ENCODE data around the gene KRT9.
"Not testable (repeated sequence)": the region's sequence is repeated elsewhere in the genome, so short reads cannot be mapped to it uniquely, and the experiment has no call there.

Gene KRT9

DNA sequence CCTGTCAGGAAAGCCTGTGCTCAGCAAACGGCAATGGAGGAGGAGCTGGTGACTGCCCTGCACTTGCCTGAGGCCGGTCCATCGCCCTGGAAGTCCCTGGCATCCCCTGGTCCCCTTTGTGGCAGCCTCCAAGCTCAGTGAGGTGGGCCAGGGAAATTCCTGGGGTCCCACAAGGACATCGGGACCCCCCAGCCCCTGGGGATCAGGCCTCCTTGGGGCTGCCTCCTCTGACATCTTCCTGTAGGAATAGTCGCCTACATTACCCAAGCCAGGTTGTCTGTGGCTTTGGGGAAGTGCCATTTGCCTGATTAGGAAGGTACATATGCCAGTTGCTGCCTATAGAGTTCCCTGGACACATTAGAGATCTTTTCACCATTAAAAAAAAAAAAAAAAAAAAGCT is 7.1 kb upstream of the KRT9 start:
- DNase-seq (ENCODE audit: low read depth) = no peak

DNA sequence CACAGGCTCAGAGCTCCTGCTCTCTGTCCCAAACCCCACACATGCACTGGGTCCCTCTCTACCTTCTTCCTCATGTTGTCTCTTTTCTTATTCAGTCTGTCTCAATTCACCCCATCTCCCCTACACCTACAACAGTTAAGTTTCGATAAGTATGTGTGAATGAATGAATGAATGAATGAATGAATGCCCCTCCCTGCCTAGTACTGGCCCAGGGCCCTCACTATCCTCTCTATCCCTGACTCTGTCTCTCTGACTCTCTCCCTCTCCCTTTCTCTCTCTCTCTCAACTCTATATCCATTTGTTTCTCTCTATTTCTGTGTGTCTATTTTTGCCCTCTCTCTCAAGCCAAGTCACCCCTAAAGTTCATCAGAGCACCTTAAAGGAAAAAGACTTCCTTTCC is 6.7 kb upstream of the KRT9 start:
- DNase-seq (ENCODE audit: low read depth) = no peak

DNA sequence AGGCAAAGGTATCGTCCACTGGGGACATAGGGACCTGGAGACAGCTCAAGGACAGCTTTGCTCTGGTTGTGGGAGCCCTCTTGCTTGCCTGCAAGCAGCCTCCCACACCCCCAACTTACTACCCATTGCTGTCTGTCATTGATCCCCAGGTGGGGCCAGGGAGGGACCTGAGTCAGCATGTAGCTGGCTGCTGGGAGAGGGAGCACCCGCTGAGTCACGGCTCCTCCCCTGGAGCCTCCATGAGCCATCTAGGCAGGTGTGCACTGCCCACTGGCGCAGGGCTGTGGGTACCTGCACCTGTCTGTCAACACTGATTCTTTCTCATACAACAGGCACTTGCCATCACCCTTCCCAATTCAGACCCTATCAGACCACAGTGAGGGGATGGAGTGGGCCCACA is 4.9 kb upstream of the KRT9 start:
- DNase-seq (ENCODE audit: low read depth) = not testable (repeated sequence)

DNA sequence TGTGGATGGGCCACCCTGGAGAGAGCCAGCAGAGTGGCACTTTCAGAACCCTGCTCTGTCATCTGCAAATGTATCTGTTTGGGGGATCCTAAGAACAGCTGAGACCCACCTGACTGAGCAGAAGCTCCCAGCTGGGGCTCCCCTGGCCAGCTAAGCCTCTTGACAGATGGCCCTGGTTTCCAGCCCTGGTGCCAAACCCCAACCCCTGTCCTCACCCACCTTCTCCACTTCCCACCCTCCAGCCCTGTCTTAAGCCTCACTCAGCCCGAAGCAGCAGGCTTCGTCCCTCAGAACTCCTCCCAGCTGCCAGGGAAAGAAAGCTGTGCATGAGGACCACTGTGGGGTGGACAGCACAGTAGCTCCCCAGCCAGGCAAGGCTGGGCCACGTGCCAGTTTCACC is 3.5 kb upstream of the KRT9 start:
- no peak for DNase-seq (ENCODE audit: low read depth)

DNA sequence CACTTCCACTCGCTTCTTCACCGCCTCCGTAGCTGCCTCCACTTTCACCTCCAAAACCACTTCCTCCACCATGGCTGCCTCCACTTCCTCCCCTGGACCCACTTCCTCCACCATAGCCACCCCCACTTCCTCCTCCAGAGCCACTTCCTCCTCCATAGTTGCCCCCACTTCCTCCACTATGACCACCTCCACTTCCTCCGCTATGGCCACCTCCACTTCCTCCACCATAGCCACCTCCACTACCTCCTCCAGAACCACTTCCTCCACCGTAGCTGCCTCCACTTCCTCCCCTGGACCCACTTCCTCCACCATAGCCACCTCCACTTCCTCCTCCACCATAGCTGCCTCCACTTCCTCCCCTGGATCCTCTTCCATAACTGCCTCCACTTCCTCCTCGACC is 4.5 kb downstream of the KRT9 start:
- DNase-seq (ENCODE audit: low read depth) = no peak

DNA sequence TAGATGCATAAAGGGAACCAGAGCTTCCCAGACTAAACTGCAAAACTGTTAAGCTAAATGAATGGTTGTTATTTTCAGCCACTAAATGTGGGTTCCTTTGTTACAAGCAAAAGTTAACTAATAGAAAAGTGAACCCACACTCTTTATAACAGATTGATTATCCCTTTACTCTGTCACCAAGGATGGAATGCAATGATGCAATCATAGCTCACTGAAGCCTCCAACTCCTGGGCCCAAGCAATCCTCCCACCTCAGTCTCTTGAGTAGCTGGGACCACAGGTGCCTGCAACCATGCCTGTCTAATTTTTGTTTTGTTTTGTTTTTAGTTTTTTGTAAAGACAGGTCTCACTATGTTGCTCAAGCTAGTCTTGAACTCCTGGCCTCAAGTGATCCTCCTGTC is 6.5 kb downstream of the KRT9 start:
- DNase-seq (ENCODE audit: low read depth) = no peak

DNA sequence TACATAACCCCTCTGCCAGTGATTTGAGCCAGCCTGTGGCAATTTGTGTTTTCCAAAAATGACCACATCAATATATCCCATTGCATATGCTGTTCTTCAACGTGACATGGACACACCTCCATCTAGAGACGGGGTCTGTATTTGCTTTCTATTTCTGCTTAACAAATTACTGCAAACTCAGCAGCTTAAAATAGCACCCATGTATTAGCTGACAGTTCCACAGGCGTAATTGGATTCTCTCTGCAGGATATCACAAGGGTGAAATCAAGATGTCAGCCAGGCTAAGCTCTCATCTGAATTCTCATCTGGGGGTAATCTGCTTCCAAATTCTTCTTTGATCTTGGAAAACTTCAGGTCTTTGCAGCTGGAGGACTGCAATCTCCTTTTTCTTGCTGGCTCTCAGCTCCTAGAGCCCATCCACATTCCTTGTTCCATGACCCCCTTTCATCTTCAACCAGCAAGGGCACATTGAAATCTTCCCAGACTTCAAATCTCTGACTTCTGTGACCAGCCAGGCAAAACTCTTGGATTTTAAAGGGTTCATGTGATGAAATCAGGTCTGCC is 8.2 kb downstream of the KRT9 start:
- DNase-seq (ENCODE audit: low read depth) = no peak

DNA sequence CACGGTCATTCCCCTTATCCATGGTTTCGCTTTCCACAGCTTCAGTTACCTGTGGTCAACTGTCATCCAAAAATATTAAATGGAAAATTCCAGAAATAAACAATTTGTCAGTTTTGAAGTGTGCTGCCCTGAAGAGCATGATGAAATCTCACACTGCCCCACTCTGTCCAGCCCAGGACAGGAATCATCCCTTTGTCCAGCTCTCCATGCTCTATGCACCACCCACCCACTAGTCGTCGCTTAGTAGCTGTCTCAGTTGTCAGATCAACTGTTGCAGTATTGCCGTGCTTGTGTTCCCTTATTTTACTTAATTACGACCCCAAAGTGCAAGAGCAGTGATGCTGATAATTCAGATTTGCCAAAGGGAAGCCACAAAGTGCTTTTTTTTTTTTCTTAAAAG is 10.3 kb downstream of the KRT9 start:
- DNase-seq (ENCODE audit: low read depth) = no peak

DNA sequence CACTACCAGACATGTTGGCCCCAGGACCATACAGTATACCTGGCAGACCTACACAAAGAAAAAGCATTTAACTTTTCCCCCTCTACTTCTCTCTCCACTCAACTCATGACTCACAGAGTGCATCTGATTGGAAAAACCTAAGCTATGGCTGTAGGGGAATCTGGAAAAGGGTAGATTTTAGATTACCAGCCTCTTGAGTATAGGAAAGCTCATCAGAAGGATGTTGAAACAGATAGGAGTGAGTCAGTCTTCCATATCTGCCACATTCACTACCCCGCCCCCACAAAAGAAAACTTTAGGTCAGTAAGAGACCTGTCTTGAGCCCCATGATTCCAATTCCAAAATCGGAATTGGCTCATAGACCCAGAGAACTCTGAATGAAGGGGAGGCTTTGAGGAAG is 12.3 kb downstream of the KRT9 start:
- peak; percentile 26 for DNase-seq (ENCODE audit: low read depth)

DNA sequence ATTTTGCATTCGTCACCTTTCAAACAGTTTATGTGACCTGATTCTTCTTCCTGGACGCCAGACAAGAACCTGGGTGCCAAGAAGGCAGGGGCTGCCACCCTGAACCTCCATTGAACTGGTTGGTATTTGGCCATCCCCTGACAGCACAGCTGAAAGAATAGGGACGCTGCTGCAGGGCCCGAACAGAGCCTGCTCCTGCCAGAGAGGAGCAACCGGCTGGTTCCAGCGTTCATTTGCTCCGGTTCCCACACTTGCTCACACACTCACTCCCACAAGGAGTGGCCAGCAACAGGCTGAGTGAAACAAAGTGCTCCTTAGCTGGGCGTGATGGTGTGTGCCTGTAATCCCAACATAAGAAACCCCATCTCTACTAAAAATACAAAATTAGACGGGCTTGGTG is 14.9 kb downstream of the KRT9 start:
- no peak for DNase-seq (ENCODE audit: low read depth)

DNA sequence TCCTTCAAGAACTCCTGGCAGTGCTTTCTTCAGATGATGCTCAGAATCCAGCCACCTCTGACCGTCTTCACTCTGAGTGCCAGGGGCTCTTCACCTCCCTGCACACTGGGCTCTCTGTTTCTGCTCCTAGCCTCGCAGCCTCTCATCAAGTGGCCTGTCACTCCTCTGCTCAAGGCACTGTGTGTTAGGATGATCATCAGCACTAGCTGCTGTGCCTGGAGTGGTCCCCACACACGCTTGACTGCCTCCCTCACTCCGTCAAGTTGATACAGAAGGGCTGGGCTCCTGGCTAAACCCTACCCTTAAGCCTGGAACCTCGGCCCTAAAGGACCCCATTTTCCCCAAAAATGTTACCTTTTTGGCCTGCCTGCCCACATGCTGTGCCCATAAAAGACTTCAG is 15.6 kb downstream of the KRT9 start:
- no peak for DNase-seq (ENCODE audit: low read depth)

DNA sequence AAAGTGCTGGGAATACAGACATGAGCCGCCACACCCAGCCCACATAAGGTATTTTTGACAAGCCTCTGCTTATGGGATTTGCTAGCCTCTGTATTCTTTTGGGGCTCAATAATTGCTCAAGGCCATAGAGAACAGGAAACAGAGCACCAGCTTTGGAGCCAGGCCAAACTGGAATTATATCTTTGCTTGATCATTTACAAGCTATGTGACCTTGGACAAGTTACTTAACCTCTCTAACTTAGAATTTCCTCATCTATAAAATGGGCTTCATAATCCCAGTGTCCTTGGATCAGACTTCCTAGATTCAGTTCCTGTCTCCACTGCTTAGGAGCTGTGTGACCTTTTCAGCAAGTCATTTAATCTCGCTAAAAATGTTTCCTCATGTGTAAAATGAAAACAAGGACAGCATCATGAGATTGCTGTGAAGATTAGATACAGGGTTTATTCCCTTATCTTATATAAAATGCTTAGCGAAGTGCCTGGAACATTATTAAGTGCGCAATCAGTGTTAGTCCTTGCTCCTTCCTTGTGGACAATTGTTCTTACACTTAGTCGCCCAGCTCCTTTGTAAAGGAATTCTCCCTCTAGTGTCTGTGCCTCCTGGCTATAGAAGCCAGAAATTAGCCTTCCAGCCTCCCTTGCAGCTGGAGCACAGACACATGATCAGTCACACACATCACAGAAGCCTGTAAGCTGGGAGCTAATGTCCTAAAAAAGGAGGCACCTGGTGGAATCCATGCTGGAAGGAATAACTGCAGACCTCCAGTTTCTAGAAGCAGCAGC is 16.6 kb downstream of the KRT9 start:
- no peak for DNase-seq (ENCODE audit: low read depth)

DNA sequence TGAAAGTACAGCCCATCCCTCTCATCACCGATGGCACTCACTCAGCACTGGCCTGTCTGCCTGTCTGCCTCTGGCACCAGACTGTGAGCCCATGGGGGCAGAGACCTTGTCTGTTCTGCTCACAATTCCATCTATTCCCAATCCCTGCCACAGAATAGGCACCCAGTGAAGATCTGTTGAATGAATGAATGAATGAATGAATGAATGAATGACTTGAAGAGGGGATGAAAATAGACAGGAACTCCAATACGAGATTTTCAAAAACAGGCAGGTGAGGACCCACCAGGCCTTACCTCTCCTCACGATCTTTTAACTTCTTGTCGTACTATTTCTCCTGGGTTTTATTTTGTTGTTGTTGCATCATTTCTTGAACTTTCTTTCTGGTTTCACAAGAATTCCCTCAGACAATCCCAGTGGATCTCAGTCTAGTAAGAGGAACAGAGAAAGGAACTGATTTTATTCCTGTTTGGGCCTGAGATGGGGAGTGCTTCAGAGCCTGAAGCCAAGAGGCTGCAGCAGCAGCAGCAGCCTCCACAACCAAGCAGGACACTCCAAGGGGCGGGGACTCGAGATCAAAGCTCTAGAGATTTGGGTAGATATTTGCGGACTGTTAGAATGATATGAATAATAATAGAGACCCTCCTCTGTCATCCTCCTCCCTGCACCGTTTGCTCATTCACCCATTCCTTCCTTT is 17.7 kb downstream of the KRT9 start:
- no peak for DNase-seq (ENCODE audit: low read depth)

DNA sequence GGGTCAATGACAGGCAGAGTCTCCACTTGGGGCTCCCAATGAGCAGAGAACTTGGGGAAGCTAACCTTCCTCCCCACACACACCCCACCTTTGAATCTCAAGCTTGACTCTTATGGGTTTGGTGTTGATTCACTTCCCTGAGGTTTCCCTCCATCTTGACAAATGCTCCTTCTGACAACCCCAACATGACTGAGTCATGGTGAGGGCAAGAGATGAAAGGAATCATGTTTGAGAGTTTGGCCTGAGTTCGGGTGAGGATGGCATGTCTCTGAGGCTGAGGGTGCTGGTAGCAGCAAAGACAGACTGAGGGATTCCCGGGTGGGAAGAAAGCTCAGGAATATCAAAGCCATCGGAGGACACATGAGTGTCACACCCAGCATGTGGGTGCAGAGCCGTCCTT is 18.7 kb downstream of the KRT9 start:
- DNase-seq (ENCODE audit: low read depth) = no peak

DNA sequence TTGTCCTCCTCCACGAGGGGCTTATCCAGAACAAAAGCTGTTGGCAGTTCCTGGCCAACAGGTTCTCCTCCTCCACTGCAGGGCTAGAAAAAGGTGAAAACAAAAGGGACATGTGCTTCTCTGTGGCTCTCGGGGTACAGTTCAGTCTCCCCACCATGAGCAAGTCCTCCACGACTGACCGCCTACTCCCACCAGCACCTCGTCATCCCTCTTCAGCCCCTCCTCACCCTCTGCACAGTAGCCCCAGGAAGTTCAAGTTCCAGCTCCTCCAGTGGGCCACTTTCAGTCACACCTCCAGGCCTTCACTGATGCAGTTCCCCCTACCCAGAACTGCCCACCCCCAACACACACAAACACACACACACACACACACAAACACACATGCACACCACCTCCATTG is 19.4 kb downstream of the KRT9 start:
- no peak for DNase-seq (ENCODE audit: low read depth)

DNA sequence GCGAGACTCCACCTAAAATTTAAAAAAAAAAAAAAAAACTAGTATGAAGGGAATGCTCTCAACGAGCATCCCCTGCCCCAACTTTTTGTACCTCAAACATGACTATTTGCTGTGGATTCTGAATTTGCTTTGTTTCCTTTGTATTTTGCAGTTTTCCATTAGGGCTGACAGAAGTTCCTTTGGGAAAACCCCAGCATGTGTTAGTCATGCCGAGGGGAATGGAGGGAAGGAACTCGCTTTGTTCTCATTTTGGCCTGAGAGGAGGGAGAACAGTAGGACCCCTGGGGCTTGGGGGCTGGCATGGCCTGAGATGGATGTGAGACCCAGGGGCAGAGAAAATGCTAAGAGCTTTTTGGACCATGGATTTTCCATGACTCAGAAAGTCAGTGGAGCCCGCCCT is 20.5 kb downstream of the KRT9 start:
- DNase-seq (ENCODE audit: low read depth) = no peak

DNA sequence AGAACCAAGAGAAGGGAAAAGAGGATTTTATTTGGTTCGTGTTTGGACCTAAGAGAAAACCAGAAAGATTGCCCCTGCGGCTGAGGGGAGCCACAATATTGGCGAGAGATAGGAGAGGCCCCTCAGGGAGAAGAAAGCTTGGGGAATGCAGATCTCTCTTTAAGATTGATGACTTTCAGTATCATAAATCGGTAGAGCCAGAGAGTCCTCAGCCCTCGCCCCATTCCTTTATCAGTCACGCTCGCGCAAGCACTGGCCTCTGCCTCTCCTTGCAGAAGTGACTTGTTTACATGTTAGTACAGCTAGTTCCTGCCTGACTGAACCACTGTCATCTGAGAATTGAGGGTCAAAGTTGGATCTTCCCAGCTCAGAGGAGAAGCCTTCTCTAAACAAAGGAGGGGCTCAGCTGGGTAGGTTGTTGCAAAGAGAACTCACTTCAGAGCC is 22.2 kb downstream of the KRT9 start:
- no peak for DNase-seq (ENCODE audit: low read depth)

DNA sequence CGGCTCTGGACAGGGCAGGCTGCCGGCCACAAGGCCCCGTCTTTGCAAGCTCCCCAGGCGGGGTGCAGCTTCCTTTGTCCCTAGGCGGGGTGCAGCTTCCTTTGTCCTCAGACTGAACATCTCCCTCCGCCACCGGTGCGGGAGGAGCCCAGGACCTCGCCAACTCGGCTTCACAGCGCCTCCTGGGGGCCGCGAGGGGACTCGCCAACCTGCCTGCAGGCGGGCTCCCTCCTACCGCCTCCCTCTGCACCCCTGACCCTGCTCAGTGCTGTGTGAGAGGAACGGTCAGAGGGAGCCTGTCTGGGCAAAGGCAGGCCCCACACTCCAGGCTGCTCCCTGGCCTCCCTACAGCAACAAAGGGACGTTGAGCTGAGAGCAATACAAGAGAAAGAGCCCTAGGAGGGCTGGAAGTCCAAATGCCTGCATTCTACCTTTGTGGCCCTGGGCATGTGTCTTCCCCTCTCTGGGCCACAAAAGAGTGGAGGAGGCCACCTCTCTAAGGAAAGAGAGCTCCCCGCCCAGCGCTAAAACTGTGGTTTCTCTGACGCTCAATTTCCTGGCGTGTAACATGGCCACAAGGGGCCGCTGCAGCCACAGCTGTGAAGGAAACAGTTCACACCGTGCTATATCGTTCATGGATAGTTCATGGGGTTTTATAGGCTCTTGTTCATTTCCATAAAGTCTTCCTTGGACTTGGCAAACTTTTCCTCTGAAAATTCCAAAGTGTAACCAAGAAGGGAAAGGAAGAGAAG is 22.8 kb downstream of the KRT9 start:
- DNase-seq (ENCODE audit: low read depth) = peak; percentile 85

DNA sequence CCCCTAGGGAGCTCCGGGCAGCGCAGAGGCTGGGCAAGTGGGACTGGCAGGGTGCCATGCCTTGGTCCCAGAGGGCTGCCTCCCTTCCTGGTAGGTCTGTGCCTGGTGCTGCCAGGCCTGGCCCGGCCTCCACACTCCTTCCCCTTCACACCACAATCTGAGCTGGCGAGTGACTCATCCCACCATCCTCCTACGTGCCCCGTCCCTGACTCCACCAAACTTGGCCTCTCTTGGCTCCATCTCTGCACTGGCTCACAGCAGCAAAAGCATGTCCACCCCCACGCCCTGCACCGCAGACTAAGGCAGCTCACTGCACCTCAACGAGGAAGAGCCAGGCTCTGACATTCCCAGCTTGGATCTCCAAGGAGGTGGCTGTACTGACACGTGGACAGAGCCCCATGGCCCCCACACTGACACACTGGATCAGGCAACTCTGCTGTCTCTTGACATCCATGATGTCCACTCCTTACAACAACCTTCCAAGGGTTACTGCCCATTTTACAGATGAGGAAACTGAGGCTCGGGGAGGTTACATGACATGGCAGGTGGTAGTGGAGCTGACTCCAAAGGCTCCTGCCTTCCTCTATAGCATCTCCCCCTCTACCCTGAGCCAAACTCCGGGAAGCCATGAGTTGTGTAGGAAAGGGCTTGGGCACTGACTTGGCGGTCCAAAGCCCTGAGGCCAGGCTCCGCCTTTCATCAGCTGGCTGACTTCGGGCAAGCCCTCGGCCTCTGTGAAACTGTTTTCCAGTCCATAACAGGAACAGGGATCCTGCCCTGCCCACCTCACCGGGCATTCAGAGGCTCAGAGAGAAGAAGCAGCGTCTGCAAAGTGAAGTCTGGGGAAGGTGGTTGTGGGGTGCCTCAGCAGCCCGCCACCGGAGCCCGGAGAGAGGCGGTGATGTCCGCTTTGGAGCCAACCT is 23.7 kb downstream of the KRT9 start:
- peak; percentile 98 for DNase-seq (ENCODE audit: low read depth)

DNA sequence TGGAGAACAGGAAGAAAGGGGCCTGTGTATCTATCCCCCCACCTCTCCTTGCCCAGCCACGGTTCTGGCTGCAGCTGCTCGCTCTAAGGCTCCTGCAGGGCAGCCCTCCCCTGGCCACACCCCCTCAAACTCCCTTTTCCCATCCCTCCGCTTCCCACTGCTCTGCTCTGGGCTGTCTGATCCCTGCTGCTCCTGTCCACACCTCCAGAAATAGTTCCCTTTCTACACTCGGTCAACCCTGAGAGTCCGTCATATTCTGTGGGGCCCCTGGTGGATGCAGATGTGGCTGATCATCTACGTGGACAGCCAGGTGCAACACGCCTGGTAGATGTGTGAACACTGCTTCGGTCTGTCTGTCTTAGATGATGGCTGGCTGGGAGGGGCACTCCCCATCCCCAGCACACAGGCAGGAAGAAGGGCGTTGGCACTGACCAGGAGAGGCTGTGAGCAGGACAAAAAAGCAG is 24.4 kb downstream of the KRT9 start:
- DNase-seq (ENCODE audit: low read depth) = no peak

DNA sequence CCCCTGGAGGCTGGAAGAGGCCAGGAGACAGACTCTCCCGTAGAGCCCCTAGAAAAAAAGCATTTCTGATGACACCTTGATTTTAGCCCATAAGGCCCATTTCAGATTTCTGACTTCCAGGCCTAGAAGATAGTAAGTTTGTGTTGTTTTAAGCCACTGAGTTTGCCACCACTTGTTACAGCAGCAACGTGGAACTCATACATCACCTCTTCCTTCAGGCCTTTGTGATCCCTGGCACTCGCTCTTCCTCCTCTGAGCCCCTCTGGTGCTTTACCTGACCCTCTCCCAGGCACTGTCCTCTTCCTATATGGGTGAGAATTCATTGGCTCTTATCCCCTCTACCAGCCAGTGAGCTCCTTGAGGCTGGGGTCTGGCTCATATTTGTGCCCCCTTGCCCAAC is 25.0 kb downstream of the KRT9 start:
- DNase-seq (ENCODE audit: low read depth) = no peak

Measured in stromal cell of bone marrow (primary cell).